DMS153 treated with DMSO at 0.1 percent for 48 hours (cell line): ENCODE data around the gene ZNF831.

Experiments
- DNase-seq: peaks from one replicate; lab custom pipeline; 2025; ENCODE audit not compliant: unreplicated experiment; lab: John Stamatoyannopoulos, UW

ZNF831 gene

DNA sequence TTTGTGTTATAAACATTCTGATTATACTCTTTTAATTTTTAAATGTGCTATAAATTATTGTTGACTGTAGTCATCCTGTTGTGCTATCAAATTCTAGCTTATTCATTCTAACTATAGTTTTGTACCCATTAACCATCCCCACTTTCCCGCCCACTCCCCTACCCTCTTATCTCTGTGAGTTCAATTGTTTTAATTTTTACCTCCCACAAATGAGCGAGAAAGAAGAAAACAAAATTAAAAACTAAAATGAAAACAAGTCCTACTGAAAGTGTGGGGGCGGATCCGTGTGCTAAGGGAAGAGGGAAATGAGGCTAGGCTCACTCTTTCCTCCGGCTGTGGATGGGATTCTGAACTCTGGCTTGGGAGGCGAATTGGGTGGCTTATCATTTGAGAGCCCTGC is 6.6 kb upstream of the ZNF831 start:
- DNase-seq, result no peak

DNA sequence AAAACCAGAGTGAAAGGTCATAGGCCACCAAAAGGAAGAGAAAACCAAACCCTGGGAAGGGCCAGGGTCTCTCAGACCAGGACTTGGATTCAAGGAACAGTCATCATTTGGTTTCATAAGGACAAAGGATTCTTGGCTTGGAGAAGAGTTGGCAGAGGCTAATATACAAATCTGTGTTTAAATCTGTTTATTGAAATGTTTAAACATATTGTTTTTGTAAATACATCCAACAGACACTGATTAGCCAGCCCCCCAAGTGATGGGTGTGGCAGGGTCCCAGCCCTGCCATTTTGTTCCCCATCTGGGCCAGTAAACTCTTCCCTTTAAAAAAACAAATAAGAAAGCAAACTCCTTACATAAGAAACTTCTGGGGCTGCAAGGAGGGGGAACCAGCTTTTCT is 6.1 kb upstream of the ZNF831 start:
- DNase-seq, result no peak

GRCh38 chr20:59157961-59158541 is 5.6 kb upstream of the ZNF831 start:
- no peak for DNase-seq

DNA sequence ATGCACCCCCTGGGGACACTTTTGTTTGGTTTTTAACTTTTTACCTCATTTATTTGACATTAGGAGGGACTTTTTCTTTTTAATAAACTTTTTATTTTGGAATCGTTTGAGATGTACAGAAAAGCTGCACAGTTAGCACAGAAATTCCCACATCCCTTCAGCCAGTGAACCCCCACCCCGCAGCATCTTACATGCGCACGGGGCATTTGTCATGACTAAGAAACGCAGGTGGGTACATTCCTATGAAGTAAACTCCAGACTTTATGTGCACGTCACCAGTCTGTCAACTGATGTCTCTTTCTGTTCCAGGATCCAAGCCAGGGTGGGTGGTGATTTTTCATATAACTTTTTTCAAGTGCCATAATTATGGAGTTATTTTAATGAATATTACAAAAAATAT is 4.9 kb upstream of the ZNF831 start:
- no peak for DNase-seq

GRCh38 chr20:59159091-59159490 is 4.5 kb upstream of the ZNF831 start:
- DNase-seq, result no peak

DNA sequence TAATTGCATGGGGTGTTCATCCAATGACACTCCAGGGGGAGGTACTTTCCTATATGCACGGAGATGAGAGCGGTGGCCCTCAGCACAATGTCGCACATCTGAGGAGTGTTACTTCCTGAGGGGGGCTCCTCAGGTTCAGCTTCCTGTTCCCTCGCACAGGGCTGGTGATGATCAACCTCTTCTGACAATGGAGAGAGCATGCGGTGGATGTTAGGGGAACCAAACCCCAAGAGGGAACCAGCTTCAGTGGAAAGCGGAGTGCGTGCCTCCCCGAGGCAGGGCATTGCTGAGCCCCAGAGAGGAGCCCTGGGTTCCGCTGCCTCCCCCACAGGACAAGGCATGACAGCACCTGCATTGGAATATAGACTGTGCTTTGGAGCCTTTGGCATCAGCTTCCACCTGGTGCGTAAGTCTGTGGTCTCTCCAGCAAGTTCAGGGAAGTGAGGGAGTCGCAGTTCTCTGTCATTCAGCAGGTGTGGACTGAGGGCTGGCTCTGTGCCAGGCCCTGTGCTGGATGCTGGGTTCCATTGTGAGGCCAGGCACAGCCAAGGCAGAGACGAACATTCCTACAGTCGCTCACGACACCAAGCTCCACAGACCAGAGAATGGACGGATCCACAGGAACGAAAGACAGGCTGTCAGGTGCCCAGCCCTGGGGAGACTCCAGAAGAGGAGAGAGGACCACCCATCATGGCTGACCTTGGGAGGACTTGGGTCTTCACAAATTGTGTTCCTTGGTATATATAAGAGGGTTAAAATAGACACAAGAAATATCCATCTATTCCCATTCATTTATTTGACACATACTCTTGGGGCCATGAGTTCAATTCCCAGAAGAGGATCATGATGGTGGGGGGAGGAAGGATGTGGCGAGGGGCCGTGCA is 3.9 kb upstream of the ZNF831 start:
- no peak for DNase-seq

DNA sequence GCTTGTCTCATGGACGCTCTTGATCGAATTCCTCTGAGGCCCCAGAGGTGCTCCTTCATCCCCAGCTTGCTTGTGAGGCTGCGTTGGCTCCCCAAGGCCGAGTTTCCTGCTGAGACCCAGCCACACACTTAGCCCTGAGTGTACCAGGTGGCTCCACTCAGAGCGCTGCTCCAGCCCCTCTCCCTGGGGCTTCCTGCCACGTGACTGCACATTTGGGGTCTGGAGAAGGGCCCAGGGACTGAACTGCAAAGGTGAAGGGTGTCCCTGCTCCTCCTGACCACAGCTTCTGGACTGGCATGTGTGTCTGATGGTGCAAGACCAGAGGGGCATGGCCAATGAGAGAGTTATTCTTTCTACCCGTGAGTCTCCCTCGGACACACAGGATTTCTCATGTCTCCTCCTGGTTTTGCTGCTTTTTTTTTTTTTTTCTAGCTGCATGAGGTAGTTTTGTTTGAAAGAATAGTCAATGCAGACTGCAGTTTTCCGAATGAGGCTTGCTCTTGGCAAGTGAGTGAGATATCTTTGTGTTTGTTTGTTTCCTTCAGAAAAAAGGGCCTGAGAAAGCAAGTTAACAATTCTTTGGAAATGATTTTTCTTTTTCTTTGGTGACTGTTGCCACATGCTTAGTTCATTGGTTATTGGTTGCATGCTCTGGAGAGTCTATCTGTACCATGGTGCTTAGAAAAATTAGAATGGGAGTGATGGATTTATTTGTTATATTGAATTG is 3.1 kb upstream of the ZNF831 start:
- no peak for DNase-seq

DNA sequence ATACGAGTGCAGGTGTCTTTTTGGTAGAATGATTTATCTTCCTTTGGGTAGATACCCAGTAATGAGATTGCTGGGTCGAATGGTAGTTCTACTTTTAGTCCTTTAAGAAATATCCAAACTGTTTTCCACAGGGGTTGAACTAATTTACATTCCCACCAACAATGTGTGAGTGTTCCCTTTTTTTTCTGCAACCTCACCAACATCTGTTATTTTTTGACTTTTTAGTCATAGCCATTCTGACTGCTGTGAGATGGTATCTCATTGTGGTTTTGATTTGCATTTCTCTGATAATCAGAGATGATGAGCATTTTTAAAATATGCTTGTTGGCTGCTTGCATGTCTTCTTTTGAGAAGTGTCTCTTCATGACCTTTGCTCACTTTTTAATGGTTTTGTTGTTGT is 1.9 kb upstream of the ZNF831 start:
- no peak for DNase-seq

DNA sequence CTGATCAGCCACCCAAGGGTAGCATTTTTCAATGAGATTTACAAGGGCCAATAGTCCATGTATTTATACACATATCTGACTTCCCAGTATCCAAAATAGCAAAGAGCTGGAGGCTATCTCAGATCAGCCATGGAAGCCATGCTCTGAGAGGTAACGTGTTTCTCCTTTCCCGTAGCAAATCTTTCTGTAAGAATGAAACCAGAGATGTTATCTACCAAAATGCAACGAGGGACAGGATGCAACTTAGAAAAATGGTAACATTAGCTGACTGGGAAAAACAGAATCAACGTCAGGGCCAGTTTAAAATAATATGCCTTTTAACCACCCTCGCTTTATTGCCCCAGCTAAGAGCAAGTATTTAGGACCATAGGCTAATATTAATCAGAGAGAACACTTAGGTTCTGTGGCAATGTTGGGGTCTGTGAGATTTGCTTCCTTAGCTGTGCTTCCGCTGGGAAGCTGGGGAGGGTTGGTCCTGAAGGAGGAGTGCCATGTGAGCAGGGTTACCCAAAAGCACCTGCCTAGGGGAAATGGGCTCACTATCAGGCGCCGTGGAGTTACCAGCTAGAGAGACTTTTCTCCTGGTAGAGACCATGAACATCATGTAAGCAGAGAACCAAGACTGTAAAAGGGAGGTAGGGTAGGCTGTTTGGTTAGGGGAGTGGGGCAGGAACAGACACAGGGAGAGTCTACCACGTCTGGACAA is 1.2 kb downstream of the ZNF831 start:
- no peak for DNase-seq

- DNase-seq, result no peak
Measured at GRCh38 chr20:59165396-59165795, 1.8 kb downstream of the ZNF831 start.

- DNase-seq, result no peak
Measured at GRCh38 chr20:59165891-59166709, 2.5 kb downstream of the ZNF831 start.

GRCh38 chr20:59170406-59171349 is 7.1 kb downstream of the ZNF831 start:
- no peak for DNase-seq

GRCh38 chr20:59171986-59172385 is 8.4 kb downstream of the ZNF831 start:
- no peak for DNase-seq

- DNase-seq, result no peak
Measured at GRCh38 chr20:59173938-59174491, 10.4 kb downstream of the ZNF831 start.

GRCh38 chr20:59175002-59175401 is 11.4 kb downstream of the ZNF831 start:
- DNase-seq, result no peak

- DNase-seq, result no peak
Measured at GRCh38 chr20:59175861-59176260, 12.2 kb downstream of the ZNF831 start.

DNA sequence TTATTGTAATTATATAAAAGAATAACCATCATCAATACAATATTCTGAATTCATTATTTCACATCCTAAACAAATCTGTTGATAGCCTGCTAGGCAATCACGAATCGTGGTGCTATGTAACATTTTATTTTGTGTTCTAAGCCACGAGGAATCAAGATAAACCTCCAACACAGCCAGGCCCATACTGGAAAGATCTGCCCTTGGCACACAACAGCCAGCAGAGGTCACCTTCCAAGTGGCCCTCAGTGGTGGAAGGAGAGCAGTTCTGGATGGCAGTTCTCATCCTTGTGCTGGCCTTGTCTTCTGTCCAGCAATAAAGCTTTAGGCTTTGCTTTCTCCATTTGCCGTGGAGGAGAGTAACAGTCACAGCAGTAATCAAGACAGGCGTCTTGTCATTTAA is 13.2 kb downstream of the ZNF831 start:
- DNase-seq, result no peak

- DNase-seq, result no peak
Measured at GRCh38 chr20:59177266-59178250, 13.9 kb downstream of the ZNF831 start.
